Esophagus muscularis mucosa (tissue), 4 donors: ENCODE data around the gene DAPK2.

Experiments
- CTCF ChIP-seq, 3 experiments: fragments of 200-600 bp in 2 of 3; fragments of 450-650 bp in 1 of 3; sonication (generic) in 2 of 3; IDR thresholded peaks; one replicate each; pipeline ENCODE4 v1.5.1; 2017 to 2019; ENCODE audit warnings: antibody characterized with exemption in 3 of 3, mild to moderate bottlenecking in 2 of 3, moderate library complexity in 1 of 3
- EP300 ChIP-seq: sonication (generic); formaldehyde crosslinking; IDR thresholded peaks from one replicate; pipeline ENCODE4 v1.6.1; 2017; ENCODE audit warnings: antibody characterized with exemption
- POLR2AphosphoS5 ChIP-seq, 2 donors: sonication (generic); formaldehyde crosslinking; IDR thresholded peaks; one replicate each; pipeline ENCODE4 v1.6.1; 2017; ENCODE audit warnings: antibody characterized with exemption in 2 of 2

GRCh38 chr15:63953524-63953923 is 92.8 kb downstream of the DAPK2 start:
- TF ChIP-seq CTCF (IDR thresholded peaks at IDR 0.05) (no peak), POLR2AphosphoS5 (IDR thresholded peaks at IDR 0.05) (no peak), EP300 (no peak)
